HG03457 (cell line): ENCODE data around the gene GINS2.

Experiments
- ATAC-seq: cut with Tn5 transposase; IDR thresholded peaks from one replicate; pipeline ENCODE4 v1.9.1; 2021; ENCODE audit warnings: moderate number of reproducible peaks; ENCODE audit not compliant: unreplicated experiment

GINS2 gene

DNA sequence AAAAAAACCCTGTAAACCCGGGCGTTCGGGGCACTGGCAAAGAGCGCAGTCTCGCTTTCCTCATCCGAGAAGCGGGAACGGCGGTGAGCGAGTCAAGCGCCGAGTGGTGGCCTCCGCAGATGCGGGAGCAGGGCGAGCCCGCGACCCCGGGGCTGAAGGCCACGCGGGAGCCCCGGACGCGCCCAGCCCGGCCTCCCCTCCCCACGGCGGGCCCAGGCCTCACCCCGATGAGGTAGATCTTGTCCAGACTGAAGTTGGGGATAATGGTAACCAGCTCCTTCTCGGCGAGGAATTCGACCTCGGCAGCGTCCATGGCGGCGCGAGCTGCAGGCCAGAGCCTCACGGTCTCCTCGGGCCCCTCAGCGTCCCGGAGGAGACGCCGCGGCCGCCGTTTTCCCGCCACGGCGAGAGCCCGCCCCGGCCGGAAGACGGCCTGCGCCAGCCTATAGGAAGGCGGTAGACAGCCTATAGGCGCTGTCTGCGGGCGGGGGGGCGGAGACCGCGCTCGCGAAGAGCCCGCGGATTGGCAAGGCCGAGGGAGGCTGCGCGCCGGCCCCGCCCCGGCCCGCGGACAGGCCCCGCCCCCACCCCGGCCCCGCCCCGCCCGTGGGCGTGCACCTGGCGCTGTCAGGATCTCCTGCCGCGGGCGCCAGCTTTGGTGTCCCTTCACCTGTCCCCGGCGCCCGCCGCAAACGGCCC is at the start of gene GINS2:
TSS of gene GINS2 (minus strand) at position 369 of the 699 bp plus-strand sequence. CDS start at position 313, 56 bp downstream.
- ATAC-seq: peak; percentile 88

DNA sequence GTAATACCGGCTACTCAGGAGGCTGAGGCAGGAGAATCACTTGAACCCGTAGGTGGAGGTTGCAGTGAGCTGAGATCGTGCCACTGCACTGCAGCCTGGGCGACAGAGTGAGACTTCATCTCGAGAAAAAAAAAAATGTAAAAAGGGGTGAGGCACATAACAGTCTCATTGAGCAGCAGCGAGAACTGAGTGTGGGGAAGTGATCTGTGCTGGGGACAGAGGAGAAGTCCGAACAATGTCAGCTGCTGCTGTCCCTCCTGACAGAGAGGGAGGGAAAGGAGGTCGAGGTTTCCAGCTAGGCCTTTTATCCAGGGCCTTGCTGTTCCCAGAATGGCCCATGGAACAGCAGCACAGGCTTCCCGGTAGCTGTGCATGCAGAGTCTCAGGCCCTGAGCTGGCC is 48.2 kb upstream of the GINS2 start:
- no peak for ATAC-seq

- ATAC-seq: no peak
These were observed 47.2 kb upstream of the GINS2 start for GRCh38 chr16:85735946-85736345.

- ATAC-seq: peak; percentile 61
These were observed 46.5 kb upstream of the GINS2 start for GRCh38 chr16:85735225-85735635.

- ATAC-seq: no peak
These were observed 45.7 kb upstream of the GINS2 start for GRCh38 chr16:85734311-85735017.

DNA sequence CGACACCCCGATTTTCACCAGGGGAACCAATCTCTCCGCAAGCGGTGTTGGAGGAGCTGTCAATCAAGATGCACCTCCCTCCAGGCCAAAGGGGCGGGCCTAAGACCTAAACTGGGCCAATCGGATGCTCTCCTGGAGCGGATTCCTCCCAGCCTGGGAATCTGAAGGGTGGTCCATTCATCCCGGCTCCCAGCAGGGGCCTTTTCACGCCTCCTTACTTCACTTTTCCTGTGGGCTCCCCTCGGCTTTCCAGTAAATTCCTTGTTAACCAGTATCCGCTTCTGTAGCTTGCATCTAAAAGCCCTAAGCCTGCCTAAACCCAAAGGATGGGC is 45.1 kb upstream of the GINS2 start:
- ATAC-seq: no peak

DNA sequence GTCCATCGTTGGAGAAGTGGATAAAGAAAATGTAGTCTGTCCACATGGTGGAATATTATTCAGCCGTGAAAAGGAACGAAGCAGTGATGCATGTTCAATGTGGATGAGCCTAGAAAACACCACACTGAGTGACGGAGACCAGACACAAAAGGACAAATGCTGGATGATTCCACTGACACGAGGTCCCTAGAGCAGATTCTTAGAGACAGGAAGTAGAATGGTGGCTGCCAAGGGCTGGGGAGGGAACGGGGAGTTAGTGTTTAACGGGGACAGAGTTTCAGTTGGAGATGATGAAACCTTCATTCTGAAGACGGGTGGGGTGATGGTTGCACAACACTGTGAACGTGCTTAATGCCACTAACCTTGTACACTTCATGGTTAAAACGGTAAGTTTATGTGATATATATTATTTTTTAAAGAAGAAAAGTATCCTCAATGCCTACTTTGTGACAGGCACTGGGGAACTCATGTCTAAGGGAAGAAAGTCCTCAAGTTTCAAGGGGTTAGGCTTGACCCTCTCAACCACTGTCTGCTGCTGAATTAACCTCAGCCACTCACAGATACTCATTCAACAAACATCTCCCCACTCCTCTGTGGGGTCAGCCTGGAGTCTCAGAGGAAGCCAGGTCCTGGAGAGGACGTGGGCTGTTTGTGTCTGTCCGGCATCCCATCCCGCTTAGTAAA is 44.5 kb upstream of the GINS2 start:
- ATAC-seq: no peak

GRCh38 chr16:85731179-85731578 is 42.4 kb upstream of the GINS2 start:
- ATAC-seq: no peak

DNA sequence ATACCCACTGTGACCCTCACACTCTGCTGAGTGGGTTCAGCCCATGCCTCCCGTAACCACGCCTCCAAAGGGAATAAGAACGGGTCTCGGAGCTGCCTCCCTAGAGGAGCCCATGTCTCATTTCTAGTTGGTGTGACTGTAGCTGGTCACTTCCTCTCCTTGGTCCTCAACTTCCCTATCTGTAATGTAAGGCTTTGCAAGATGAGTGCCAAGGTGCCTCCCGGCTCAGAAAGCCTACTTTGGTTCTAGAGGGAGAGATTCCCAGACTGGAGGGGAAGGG is 41.4 kb upstream of the GINS2 start:
- no peak for ATAC-seq

- no peak for ATAC-seq
These were observed 40.9 kb upstream of the GINS2 start for GRCh38 chr16:85729452-85730185.

DNA sequence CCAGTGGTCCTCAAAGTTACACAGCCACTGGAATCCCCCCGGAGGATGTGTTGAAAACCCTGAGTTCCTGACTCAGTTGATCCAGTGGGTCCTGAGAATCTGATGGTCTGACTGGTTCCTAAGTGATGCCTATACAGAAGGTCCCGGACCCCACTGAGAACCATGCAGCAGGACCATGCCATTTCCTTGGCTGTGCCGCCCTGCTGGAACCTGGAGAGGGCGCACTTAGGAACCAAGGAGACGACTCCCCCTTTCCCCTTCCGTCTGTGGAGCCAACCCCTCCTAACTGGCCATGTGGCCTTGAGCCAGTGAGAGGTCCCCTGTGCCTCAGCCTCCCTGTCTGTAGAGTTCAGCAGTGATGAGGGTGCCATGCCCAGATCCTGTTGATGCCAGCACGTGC is 40.1 kb upstream of the GINS2 start:
- no peak for ATAC-seq

DNA sequence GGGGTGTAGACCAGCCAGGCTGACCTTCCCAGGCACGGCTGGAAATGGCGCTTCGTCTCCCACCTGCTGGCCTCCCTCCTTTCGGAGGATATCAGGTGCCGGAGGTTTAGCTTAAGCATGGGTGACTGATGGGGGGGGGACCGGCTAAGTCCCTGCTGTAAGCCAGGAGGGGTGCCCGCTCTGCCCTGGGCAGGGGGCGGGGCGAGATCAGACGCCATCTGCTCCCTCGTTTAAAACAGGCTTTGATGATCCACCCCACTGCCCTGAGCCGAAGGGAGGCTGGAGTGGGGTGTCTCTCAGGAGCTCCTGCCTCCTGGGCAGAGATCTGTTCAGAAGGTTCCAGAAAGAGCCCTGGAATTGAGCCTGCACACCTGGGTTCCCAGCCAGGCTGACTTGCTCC is 36.2 kb upstream of the GINS2 start:
- no peak for ATAC-seq

- ATAC-seq: no peak
These were observed 35.5 kb upstream of the GINS2 start for GRCh38 chr16:85724126-85724879.

DNA sequence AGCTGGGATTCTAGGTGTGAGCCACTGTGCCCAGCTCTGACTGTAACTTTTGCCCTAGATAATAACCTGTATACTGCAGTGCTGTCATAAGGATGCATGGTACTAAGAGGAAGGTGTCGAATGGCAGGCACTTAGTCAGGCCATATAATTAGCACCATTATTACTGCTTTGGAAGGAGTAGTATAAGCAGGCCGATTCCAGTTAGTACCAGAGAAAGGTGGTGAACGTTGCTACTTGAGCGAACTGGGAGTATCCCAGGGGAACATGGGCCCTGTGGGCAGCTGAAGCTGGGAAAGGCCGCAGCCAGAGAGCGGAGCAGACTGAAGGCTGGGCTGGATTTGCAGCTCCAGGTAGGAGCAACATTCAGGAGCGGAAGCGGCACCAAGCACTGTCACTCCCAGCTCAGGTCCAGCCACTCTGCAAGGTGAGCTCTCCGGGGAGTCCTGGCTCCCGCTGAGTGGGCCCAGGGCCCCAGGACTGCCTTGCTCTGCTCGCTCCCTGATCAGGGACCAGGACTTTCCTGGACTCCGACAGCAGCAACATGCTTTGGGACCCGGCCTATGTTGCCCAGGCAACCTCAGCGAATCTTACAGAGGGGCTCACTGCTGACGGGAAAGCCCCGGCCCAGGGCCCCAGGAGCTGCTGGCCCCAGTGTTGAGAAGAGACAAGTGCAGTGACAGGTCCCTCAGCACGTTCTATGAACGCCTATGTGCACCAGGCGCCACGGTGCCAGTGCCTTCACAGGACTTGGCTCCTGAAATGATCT is 33.6 kb upstream of the GINS2 start:
- ATAC-seq: no peak

DNA sequence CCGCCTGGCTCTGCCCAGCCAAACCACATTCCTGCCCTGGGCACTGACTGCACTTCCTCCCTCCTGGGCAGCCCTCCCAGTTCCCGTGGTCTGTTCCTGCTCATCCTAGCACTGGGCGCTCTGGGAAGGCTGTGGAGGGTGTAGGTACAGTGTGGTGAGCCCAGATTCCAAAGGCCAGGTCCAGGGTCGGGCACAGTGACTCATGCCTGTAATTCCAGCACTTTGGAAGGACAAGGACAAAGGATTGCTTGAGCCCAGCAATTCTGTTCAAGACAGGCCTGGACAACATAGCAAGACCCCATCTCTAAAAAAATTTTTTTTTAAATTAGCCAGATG is 31.5 kb upstream of the GINS2 start:
- ATAC-seq: no peak

GRCh38 chr16:85719605-85720301 is 31.0 kb upstream of the GINS2 start:
- no peak for ATAC-seq

GRCh38 chr16:85718682-85719081 is 29.9 kb upstream of the GINS2 start:
- ATAC-seq: no peak

DNA sequence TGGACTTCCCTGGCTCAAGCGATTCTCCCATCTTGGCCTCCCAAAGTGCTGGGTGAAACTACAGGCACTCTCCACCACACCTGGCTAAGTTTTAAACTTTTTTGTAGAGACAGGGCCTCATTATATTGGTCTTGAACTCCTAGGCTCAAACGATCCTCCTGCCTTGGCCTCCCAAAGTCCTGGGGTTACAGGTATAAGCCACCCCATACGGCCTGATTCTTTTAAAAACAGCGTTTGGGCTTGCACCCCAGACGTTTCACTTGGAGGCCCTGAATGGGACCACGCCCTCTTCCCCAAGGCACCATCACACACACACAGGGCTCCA is 29.4 kb upstream of the GINS2 start:
- no peak for ATAC-seq

GRCh38 chr16:85717393-85718152 is 28.8 kb upstream of the GINS2 start:
- ATAC-seq: no peak
